C4-2B (cell line): Measurements from ENCODE around the gene HLF.

Experiments used
- H3K27ac ChIP-seq: fragments of 450-650 bp; 2 replicates; pipeline ENCODE4 v1.5.1; 2017
- ZFX ChIP-seq: fragments of 450-650 bp; IDR thresholded peaks from 2 replicates; pipeline ENCODE4 v1.6.1; 2017
- TF ChIP-seq, protein P1 (sequence below): fragments of 450-650 bp; conservative IDR thresholded peaks from 2 replicates; pipeline ENCODE4 v1.5.1; 2017; ENCODE audit warnings: mild to moderate bottlenecking

Gene HLF, protein sequence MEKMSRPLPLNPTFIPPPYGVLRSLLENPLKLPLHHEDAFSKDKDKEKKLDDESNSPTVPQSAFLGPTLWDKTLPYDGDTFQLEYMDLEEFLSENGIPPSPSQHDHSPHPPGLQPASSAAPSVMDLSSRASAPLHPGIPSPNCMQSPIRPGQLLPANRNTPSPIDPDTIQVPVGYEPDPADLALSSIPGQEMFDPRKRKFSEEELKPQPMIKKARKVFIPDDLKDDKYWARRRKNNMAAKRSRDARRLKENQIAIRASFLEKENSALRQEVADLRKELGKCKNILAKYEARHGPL

DNA sequence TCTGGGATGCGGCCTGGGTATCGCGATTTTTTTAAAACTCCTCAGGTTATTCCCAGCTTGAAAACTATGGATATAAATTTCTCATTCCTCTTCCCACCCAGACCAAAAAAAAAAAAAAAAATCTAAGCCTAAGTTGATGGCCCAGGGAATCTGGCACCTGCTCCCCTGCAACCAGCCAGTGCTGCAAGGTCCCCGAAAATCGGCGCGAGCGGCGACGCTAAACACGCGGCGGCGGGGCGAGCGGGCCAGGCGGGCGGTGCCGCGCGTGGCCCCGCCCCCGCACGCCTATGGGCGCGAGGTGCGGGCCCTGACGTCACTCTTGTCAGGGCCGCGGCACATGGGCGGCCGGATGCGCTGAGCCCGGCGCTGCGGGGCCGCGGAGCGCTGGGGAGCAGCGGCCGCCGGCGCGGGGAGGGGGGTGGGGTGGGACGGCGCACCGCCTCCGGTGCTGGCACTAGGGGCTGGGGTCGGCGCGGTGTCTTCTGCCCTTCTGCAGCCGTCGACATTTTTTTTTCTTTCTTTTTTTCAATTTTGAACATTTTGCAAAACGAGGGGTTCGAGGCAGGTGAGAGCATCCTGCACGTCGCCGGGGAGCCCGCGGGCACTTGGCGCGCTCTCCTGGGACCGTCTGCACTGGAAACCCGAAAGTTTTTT is at the start of gene HLF:
TSS of gene HLF (plus strand) at position 316 of the 654 bp plus-strand sequence. CDS start 525 bp downstream, outside the sequence.
- TF ChIP-seq, protein P1, sequence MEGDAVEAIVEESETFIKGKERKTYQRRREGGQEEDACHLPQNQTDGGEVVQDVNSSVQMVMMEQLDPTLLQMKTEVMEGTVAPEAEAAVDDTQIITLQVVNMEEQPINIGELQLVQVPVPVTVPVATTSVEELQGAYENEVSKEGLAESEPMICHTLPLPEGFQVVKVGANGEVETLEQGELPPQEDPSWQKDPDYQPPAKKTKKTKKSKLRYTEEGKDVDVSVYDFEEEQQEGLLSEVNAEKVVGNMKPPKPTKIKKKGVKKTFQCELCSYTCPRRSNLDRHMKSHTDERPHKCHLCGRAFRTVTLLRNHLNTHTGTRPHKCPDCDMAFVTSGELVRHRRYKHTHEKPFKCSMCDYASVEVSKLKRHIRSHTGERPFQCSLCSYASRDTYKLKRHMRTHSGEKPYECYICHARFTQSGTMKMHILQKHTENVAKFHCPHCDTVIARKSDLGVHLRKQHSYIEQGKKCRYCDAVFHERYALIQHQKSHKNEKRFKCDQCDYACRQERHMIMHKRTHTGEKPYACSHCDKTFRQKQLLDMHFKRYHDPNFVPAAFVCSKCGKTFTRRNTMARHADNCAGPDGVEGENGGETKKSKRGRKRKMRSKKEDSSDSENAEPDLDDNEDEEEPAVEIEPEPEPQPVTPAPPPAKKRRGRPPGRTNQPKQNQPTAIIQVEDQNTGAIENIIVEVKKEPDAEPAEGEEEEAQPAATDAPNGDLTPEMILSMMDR, result no peak
- TF ChIP-seq ZFX, result no peak
- peak within 1 kb of the TSS; percentile 22 for H3K27ac ChIP-seq

DNA sequence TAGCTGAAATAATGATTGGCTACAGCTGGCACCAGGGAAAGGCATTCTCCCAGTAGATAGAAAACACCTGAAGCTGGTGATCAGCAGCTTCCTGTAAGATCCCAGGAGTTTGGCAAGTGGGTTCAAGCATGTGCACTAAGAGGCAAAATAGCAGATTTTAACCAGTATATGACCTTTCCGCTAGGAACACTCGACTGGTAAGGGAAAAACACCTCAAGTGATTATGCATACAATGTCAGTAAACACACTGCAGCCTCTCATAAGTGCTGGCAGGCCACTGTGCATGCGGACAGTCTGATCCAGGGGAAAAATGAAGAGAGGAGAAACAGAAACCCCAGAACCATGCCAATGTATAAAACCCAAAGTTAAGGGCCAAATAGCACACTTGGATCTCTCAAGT is 49.0 kb upstream of the HLF start:
- no peak for TF ChIP-seq ZFX
- TF ChIP-seq, protein P1, result no peak

DNA sequence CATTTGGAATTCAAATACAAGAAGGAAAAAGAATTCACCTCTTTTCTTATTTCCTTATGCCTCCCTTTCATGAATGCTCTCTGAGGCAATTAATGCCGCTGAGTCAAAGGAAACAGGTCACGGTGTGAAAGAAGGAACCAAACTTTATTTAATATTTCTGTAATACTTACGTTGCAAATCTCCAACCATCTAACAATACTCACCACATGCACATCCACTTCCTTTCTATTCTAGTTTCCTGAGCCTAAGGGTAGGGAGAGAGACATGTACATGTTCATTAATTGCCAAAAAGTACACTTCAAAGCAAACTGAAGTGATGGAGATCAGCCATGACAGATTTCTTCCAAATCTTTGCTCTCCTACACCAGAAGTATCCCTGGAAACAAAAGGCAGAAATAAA is 47.9 kb upstream of the HLF start:
- H3K27ac ChIP-seq, result no peak overlapping the region
- TF ChIP-seq, protein P1, result no peak
- no peak for TF ChIP-seq ZFX

More for the DNA sequence above, 49.0 kb upstream of the HLF start:
- H3K27ac ChIP-seq, result no peak overlapping the region

DNA sequence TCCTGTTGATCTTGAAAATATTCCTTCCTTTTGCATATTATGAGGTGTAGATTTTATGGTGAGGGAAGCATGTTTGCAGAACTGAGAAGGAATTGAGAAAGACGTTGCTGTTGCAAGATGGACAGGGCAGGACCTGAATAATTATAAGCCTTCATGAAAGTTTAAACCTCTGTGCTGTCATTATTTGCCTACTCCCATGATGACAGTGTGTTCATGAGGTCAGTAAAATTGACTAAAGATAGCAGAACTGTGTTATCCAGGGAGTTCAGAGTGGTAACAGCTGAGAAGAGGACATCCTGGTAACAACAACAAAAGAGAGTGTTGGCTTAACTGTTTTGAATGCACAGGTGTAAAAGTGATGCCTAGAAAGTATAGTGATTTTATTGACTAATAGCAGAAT is 45.3 kb upstream of the HLF start:
- H3K27ac ChIP-seq, result no peak overlapping the region
- TF ChIP-seq, protein P1, result no peak
- no peak for TF ChIP-seq ZFX

DNA sequence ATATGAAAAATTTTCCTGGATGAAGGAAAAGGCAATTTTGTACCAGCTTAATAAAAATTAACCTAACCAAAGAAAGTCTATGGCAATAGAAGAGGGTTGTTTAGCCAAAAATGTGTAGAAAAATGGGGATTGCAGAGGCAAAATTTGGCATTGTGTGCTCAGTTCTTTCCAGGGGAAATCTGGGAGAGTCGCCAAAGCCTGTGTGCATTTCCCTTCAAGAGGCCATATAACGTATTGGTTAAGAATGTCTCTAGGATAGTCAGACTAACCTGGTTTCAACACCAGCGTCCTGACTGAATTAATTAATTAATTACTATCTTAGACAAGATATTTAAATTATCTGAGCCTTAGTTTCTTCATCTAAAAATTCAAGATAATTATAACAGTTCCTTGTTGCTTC is 44.8 kb upstream of the HLF start:
- H3K27ac ChIP-seq, result no peak overlapping the region
- no peak for TF ChIP-seq ZFX
- TF ChIP-seq, protein P1, result no peak

DNA sequence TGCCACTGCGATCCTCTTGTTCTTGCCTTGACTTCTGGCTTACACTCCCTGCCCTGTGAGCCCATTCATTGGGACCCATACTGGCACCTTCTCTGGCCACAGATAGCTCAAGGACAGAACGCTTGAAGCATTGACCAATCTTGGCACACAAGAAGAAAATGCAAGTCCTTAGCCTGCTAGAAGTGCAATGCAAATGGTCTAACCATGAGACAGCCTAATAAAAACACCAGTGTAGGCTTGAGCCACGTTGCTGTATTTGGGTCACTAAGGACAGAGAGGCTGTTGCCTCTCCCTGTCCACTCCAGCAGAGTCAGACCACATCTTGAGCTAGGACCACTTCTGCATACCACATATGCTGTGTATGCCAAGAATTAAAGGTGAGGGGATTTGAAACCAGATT is 41.2 kb upstream of the HLF start:
- H3K27ac ChIP-seq, result no peak overlapping the region
- TF ChIP-seq, protein P1, result no peak
- no peak for TF ChIP-seq ZFX

DNA sequence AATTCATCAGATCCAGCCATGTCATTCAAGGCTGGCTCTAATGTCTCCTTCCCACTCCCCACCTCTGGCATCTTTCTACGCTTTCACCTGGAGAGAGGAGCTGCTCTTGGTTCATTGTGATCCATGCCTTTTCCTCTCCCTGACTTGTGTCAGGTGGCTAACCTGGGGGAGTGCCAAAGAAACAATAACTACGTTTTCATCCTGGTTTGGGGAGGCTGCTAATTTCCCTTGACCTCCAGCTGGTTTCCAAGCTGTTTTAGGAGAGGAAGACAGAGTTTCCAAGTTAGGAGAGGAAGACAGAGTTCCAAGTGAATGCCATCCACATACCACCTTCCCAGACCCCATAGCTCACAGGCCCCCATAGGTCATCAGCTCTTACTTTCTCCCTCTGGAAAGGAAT is 40.0 kb upstream of the HLF start:
- TF ChIP-seq ZFX, result no peak
- TF ChIP-seq, protein P1, result no peak
- H3K27ac ChIP-seq, result no peak overlapping the region
